Keratinocyte (primary cell): ENCODE measurements around the gene SAMHD1. TPM values are rescaled to one million over a fixed set of nuclear protein-coding genes. Genes with fewer than 3 reads are reported as not detected.

Source experiments
- DNase-seq: peaks from one replicate; pipeline ENCODE4 v3.0.0-alpha.2; 2011; ENCODE audit warnings: low read depth, missing footprints, low spot score
- FAIRE-seq: peaks from 2 replicates; lab custom pipeline; 2011; peaks lifted over from hg19 to GRCh38; lab: Jason Lieb, UNC
- H2AFZ ChIP-seq: 2 replicates; pipeline ENCODE4 v1.6.0; 2012; ENCODE audit warnings: low read length, control low read depth, inconsistent platforms; ENCODE audit not compliant: control insufficient read depth
- H3K27ac ChIP-seq: 2 replicates; pipeline ENCODE4 v1.5.1; 2011; ENCODE audit warnings: low read length; ENCODE audit not compliant: control insufficient read depth, insufficient read depth
- H3K27me3 ChIP-seq: 3 replicates; pipeline ENCODE4 v1.6.0; 2011; ENCODE audit warnings: low read length; ENCODE audit not compliant: control insufficient read depth, insufficient read depth; ENCODE audit errors: extremely low read depth
- H3K36me3 ChIP-seq, 2 experiments: 2 replicates in 1 of 2; 3 replicates in 1 of 2; pipeline ENCODE4 v1.5.1; 2011; ENCODE audit warnings: low read length in 2 of 2, mild to moderate bottlenecking in 1 of 2; ENCODE audit not compliant: control insufficient read depth in 2 of 2, insufficient read depth in 2 of 2; ENCODE audit errors: extremely low read depth in 1 of 2
- H3K4me1 ChIP-seq: 3 replicates; pipeline ENCODE4 v1.5.1; 2011; ENCODE audit warnings: low read length; ENCODE audit not compliant: control insufficient read depth, insufficient read depth; ENCODE audit errors: extremely low read depth
- H3K4me2 ChIP-seq: 3 replicates; pipeline ENCODE4 v1.6.0; 2011; ENCODE audit warnings: low read depth, low read length; ENCODE audit not compliant: control insufficient read depth, insufficient read depth; ENCODE audit errors: extremely low read depth
- H3K4me3 ChIP-seq, 3 experiments: fragments of 200-600 bp in 1 of 3; sonication (generic) in 1 of 3; 2 replicates in 2 of 3; 3 replicates in 1 of 3; pipeline ENCODE4 v1.5.1; 2011 to 2016; ENCODE audit warnings: low read length in 3 of 3, mild to moderate bottlenecking in 3 of 3, control low read depth in 2 of 3, inconsistent platforms in 1 of 3, low read depth in 1 of 3, mixed read lengths in 1 of 3, mixed run types in 1 of 3, moderate library complexity in 1 of 3; ENCODE audit not compliant: control insufficient read depth in 2 of 3, insufficient read depth in 2 of 3; ENCODE audit errors: extremely low read depth in 1 of 3
- H3K79me2 ChIP-seq: 2 replicates; pipeline ENCODE4 v1.6.0; 2012; ENCODE audit warnings: low read length; ENCODE audit not compliant: control insufficient read depth, insufficient read depth
- H3K9ac ChIP-seq: 3 replicates; pipeline ENCODE4 v1.6.0; 2011; ENCODE audit warnings: low read length; ENCODE audit not compliant: control insufficient read depth, insufficient read depth; ENCODE audit errors: extremely low read depth
- H3K9me1 ChIP-seq: 3 replicates; pipeline ENCODE4 v1.6.0; 2011; ENCODE audit warnings: low read length; ENCODE audit not compliant: control insufficient read depth, insufficient read depth; ENCODE audit errors: extremely low read depth
- H3K9me3 ChIP-seq: 2 replicates; pipeline ENCODE4 v1.5.1; 2012; ENCODE audit warnings: low read depth, low read length; ENCODE audit not compliant: control insufficient read depth
- H4K20me1 ChIP-seq: 3 replicates; pipeline ENCODE4 v1.6.0; 2011; ENCODE audit warnings: low read length; ENCODE audit not compliant: control insufficient read depth, insufficient read depth; ENCODE audit errors: extremely low read depth
- EZH2 ChIP-seq: IDR thresholded peaks from one replicate; pipeline ENCODE4 v1.6.1; 2012; ENCODE audit warnings: inconsistent platforms, mild to moderate bottlenecking, low read length, moderate library complexity
- dilution Hi-C: fragments of 300-500 bp; cut with MboI; formaldehyde crosslinking; loops from one replicate; pipeline ENCODE4 v1.7.0; 2020; ENCODE audit warnings: low sequenced_read_pairs; ENCODE audit not compliant: extremely low pct_ligation_motif_present
- polyA plus RNA-seq, 5 experiments: library from polyadenylated mRNA; depleted of rRNA in 3 of 5; stranded (reverse) in 3 of 5; stranded (forward) in 1 of 5; unstranded in 1 of 5; fragments of >200 nt; gene quantifications; 1 replicate in 1 of 5; 2 replicates in 3 of 5; 3 replicates in 1 of 5; pipeline versions ENCODE4 v1.2.1 to v1.2.3, GENCODE V29; 2011 to 2012; ENCODE audit warnings: missing spikeins in 2 of 5, low read depth in 1 of 5, low replicate concordance in 1 of 5
- TF ChIP-seq, protein P1 (sequence below), 3 experiments: IDR thresholded peaks in 1 of 3; conservative IDR thresholded peaks in 1 of 3; optimal IDR thresholded peaks in 1 of 3; 2 replicates in 2 of 3; 3 replicates in 1 of 3; pipeline versions ENCODE3 to v1.5.1; 2011; ENCODE audit warnings: low read length in 3 of 3, mild to moderate bottlenecking in 3 of 3, moderate library complexity in 2 of 3, control low read depth in 1 of 3, inconsistent platforms in 1 of 3; ENCODE audit not compliant: insufficient read depth in 2 of 3; ENCODE audit errors: extremely low read depth in 1 of 3

The SAMHD1 gene
- polyA plus RNA-seq, 1 donor (not counting 4 experiments of a cell fraction or from before 2014, with no cell fraction given): 26.5 TPM

DNA sequence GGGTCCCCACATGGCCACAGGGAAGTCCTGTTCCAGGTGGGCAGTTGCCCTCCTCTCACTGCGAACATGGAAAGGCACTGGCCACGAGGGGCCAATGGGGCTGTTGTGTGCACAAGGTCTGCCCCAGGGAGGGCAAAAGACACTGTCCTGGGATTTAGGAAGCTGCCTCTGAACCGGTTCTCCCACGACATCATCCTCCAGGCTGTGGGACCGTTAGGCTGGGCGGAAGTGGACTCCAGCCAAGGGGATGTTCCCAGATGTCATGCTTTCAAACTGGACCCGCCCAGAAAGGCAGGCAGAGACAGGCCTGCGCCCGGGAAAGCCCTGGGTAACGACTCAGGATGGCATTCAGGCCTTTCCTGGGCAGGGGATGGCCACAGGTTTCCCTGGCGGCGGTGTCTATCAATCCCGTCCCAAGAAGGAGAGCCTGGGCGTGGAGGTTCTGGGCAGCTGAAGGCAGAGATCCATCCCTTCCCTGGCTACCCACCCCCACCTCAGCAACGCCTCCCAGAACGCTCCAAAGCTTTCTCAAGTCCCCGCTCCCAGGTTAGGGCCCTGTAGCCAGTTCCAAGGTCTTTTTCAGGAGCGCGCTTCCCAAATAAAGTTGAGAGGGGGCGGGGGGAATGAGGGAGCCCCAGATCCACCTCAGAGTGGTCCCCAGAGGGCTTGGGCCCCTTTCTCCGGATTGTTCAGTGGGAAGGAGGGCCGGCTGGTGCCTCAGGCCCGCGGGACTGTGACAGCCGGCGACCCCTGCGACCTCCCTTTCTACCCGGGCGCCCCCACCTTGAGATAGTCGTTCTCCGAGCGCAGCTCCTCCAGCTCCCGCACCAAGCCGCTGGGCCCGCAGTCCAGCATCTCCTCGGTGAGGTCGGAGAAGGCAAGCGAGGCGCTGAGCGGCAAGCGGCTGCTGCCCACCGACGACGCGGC lies 89.4 kb downstream of the SAMHD1 start:
- H3K27ac ChIP-seq: peak overlapping the region; percentile 84
- TF ChIP-seq, protein P1, sequence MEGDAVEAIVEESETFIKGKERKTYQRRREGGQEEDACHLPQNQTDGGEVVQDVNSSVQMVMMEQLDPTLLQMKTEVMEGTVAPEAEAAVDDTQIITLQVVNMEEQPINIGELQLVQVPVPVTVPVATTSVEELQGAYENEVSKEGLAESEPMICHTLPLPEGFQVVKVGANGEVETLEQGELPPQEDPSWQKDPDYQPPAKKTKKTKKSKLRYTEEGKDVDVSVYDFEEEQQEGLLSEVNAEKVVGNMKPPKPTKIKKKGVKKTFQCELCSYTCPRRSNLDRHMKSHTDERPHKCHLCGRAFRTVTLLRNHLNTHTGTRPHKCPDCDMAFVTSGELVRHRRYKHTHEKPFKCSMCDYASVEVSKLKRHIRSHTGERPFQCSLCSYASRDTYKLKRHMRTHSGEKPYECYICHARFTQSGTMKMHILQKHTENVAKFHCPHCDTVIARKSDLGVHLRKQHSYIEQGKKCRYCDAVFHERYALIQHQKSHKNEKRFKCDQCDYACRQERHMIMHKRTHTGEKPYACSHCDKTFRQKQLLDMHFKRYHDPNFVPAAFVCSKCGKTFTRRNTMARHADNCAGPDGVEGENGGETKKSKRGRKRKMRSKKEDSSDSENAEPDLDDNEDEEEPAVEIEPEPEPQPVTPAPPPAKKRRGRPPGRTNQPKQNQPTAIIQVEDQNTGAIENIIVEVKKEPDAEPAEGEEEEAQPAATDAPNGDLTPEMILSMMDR (optimal IDR thresholded peaks at IDR 0.05 in 1 of 3, IDR thresholded peaks at IDR 0.05 in 1 of 3, conservative IDR thresholded peaks at IDR 0.05 in 1 of 3; ENCODE audit: extremely low read depth in 1 of 3, insufficient read depth in 2 of 3, low read length in 3 of 3): no peak
- TF ChIP-seq EZH2: no peak
- H2AFZ ChIP-seq: peak overlapping the region; percentile 2
- peak overlapping the region; percentile 58 to 94 (median 81) for H3K4me3 ChIP-seq
- peaks cover 46% of the 10 kb centered on the region for H3K4me1 ChIP-seq
- no peaks in the 10 kb centered on the region for H3K9me3 ChIP-seq
- H3K79me2 ChIP-seq: peaks cover 41% of the 10 kb centered on the region
- H3K27me3 ChIP-seq: peaks cover 8% of the 10 kb centered on the region
- H4K20me1 ChIP-seq: peaks cover 4% of the 10 kb centered on the region
- H3K4me2 ChIP-seq: peak overlapping the region; percentile 92
- H3K9ac ChIP-seq: peak overlapping the region; percentile 84
- dilution Hi-C loops: no loop called here
- H3K9me1 ChIP-seq: no peaks in the 10 kb centered on the region
- DNase-seq: peak; percentile 85
- H3K36me3 ChIP-seq: peaks cover 0 to 11% of the 10 kb centered on the region in 2 experiments
- peak; percentile 86 for FAIRE-seq

DNA sequence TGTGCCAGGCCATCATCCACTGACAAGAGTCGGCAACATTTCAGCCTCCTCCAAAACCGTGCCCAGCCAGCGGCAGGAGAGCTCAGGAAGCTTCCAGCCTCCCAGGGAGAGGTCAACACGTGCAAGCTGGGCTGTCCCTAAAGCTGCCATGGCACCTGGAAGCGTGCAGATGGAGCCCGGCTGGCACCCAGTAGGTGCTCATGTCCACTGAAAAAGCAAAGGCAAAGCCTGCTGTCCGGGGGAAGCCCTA lies 90.0 kb downstream of the SAMHD1 start:
- Histone ChIP-seq H4K20me1 (peaks cover 4% of the 10 kb centered on the region), H3K4me1 (peaks cover 52% of the 10 kb centered on the region), H3K27ac (peak overlapping the region; percentile 55), H3K79me2 (peaks cover 47% of the 10 kb centered on the region), H3K9me1 (no peaks in the 10 kb centered on the region), H2AFZ (no peak overlapping the region), H3K27me3 (peaks cover 8% of the 10 kb centered on the region), H3K9me3 (no peaks in the 10 kb centered on the region), H3K9ac (peak overlapping the region; percentile 84), H3K36me3 (peaks cover 0 to 16% of the 10 kb centered on the region in 2 experiments), H3K4me3 (peak overlapping the region; percentile 58 to 81 (median 71)), H3K4me2 (peak overlapping the region; percentile 92)
- dilution Hi-C loops: no loop called here
- DNase-seq (no peak), FAIRE-seq (no peak)
- TF ChIP-seq EZH2: no peak
- TF ChIP-seq, protein P1 (optimal IDR thresholded peaks at IDR 0.05 in 1 of 3, IDR thresholded peaks at IDR 0.05 in 1 of 3, conservative IDR thresholded peaks at IDR 0.05 in 1 of 3; ENCODE audit: extremely low read depth in 1 of 3, insufficient read depth in 2 of 3, low read length in 3 of 3): no peak
